GM12891 (cell line): ENCODE measurements around the gene CA5A.

Experiments used
- POLR2A ChIP-seq: IDR thresholded peaks from 2 replicates; pipeline ENCODE4 v1.6.1; 2011; ENCODE audit warnings: low read depth, low read length, control low read depth
- POLR2AphosphoS5 ChIP-seq: IDR thresholded peaks from 2 replicates; pipeline ENCODE4 v1.6.1; 2011; ENCODE audit warnings: low read depth, low read length, control low read depth
- TAF1 ChIP-seq: IDR thresholded peaks from 2 replicates; pipeline ENCODE4 v1.6.1; 2011; ENCODE audit warnings: low read depth, low read length, control low read depth

- TF ChIP-seq POLR2AphosphoS5 (no peak), POLR2A (no peak), TAF1 (no peak)
These were observed 97.4 kb downstream of the CA5A start for GRCh38 chr16:87838643-87839541.
